Neural cell (in vitro differentiated cells): ENCODE results near the gene IRAK2. TPM values are rescaled to one million over a fixed set of nuclear protein-coding genes. Genes with fewer than 3 reads are reported as not detected.

Experiments used
- H2AFZ ChIP-seq: fragments of 200-600, 300-800 bp; sonication (generic), shearing (Covaris generic); 2 replicates; pipeline ENCODE4 v1.6.0; 2014; ENCODE audit warnings: low read depth, mild to moderate bottlenecking, antibody characterized with exemption, low read length, moderate library complexity
- H3F3A ChIP-seq: fragments of 200-600 bp; shearing (Covaris generic); 2 replicates; pipeline ENCODE4 v1.6.1; 2016; ENCODE audit warnings: mild to moderate bottlenecking, moderate library complexity, mixed read lengths, antibody characterized with exemption, low read length; ENCODE audit not compliant: insufficient read depth, poor library complexity, severe bottlenecking
- H3K27ac ChIP-seq: fragments of 200-600, 300-800 bp; sonication (generic), shearing (Covaris generic); 2 replicates; pipeline ENCODE4 v1.5.1; 2014; ENCODE audit warnings: mild to moderate bottlenecking, low read length, moderate library complexity
- H3K27me3 ChIP-seq: fragments of 300-800, 200-600 bp; sonication (generic), shearing (Covaris generic); 2 replicates; pipeline ENCODE4 v1.6.0; 2014; ENCODE audit warnings: mild to moderate bottlenecking, low read depth, low read length, moderate library complexity; ENCODE audit not compliant: insufficient read depth
- H3K36me3 ChIP-seq: fragments of 300-800, 200-600 bp; sonication (generic), shearing (Covaris generic); 2 replicates; pipeline ENCODE4 v1.5.1; 2014; ENCODE audit warnings: mild to moderate bottlenecking, antibody characterized with exemption, low read length, moderate library complexity; ENCODE audit not compliant: insufficient read depth
- H3K4me2 ChIP-seq: fragments of 300-800, 200-600 bp; sonication (generic), shearing (Covaris generic); 2 replicates; pipeline ENCODE4 v1.6.0; 2014; ENCODE audit warnings: mild to moderate bottlenecking, low read length
- H3K4me3 ChIP-seq: fragments of 300-800, 200-600 bp; sonication (generic), shearing (Covaris generic); 2 replicates; pipeline ENCODE4 v1.5.1; 2014; ENCODE audit warnings: mild to moderate bottlenecking, low read length, moderate library complexity
- H3K79me2 ChIP-seq: fragments of 200-600 bp; shearing (Covaris generic); replicated peaks from 2 replicates; pipeline ENCODE4 v1.6.0; 2014; ENCODE audit warnings: mild to moderate bottlenecking, low read length, moderate library complexity; ENCODE audit not compliant: insufficient read depth
- H3K9ac ChIP-seq: fragments of 300-800, 200-600 bp; sonication (generic), shearing (Covaris generic); 2 replicates; pipeline ENCODE4 v1.6.1; 2016; ENCODE audit warnings: mild to moderate bottlenecking, low read length, mixed read lengths
- H3K9me2 ChIP-seq: fragments of 200-600 bp; shearing (Covaris generic); 2 replicates; pipeline ENCODE4 v1.6.1; 2016; ENCODE audit warnings: mild to moderate bottlenecking, low read length, mixed read lengths; ENCODE audit not compliant: insufficient read depth
- H3K9me3 ChIP-seq: fragments of 200-600, 300-800 bp; sonication (generic), shearing (Covaris generic); 2 replicates; pipeline ENCODE4 v1.6.1; 2016; ENCODE audit warnings: mild to moderate bottlenecking, mixed run types, low read length, moderate library complexity, mixed read lengths
- H4K20me1 ChIP-seq: fragments of 200-600 bp; shearing (Covaris generic); 2 replicates; pipeline ENCODE4 v1.6.1; 2016; ENCODE audit warnings: mild to moderate bottlenecking, mixed run types; ENCODE audit not compliant: insufficient read depth
- CTCF ChIP-seq: fragments of 450-650 bp; IDR thresholded peaks from 2 replicates; pipeline ENCODE4 v1.5.1; 2014; ENCODE audit warnings: antibody characterized with exemption, mild to moderate bottlenecking, moderate library complexity; ENCODE audit not compliant: poor library complexity, severe bottlenecking
- EP300 ChIP-seq: fragments of 450-650 bp; conservative IDR thresholded peaks from 2 replicates; pipeline ENCODE4 v1.6.1; 2014; ENCODE audit warnings: antibody characterized with exemption, mild to moderate bottlenecking, moderate library complexity; ENCODE audit not compliant: poor library complexity, severe bottlenecking
- EZH2 ChIP-seq: fragments of 200-600, 300-800 bp; shearing (Covaris generic), sonication (generic); IDR thresholded peaks from 2 replicates; pipeline ENCODE4 v1.6.1; 2014; ENCODE audit warnings: antibody characterized with exemption, low read length, borderline replicate concordance, mild to moderate bottlenecking; ENCODE audit not compliant: insufficient read depth, poor library complexity, severe bottlenecking
- MXI1 ChIP-seq: fragments of 450-650 bp; conservative IDR thresholded peaks from 2 replicates; pipeline ENCODE4 v1.6.1; 2014; ENCODE audit warnings: antibody characterized with exemption, mild to moderate bottlenecking; ENCODE audit not compliant: poor library complexity, severe bottlenecking
- POLR2AphosphoS5 ChIP-seq: IDR thresholded peaks from 2 replicates; pipeline ENCODE4 v1.6.1; 2012
- RAD21 ChIP-seq: fragments of 450-650 bp; conservative IDR thresholded peaks from 2 replicates; pipeline ENCODE4 v1.6.1; 2014; ENCODE audit warnings: antibody characterized with exemption, mild to moderate bottlenecking, moderate library complexity
- REST ChIP-seq: IDR thresholded peaks from 2 replicates; pipeline ENCODE4 v1.6.1; 2012; ENCODE audit warnings: borderline replicate concordance
- SMC3 ChIP-seq: fragments of 450-650 bp; conservative IDR thresholded peaks from 2 replicates; pipeline ENCODE4 v1.6.1; 2014; ENCODE audit warnings: antibody characterized with exemption, mild to moderate bottlenecking, moderate library complexity; ENCODE audit not compliant: poor library complexity
- TAF1 ChIP-seq: IDR thresholded peaks from 2 replicates; pipeline ENCODE4 v1.6.1; 2012; ENCODE audit warnings: low read depth
- polyA plus RNA-seq: library from polyadenylated mRNA; depleted of rRNA; stranded (reverse); fragments of >200 nt; gene quantifications from 2 replicates; pipeline ENCODE4 v1.2.3, GENCODE V29; 2014

The IRAK2 gene
- polyA plus RNA-seq, 1 donor from 2014 or later: 0.84 TPM

- no peak for TF ChIP-seq CTCF
- no peak for TF ChIP-seq SMC3
Observed at GRCh38 chr3:10215578-10216368, 51.1 kb downstream of the IRAK2 start (continued).

- Histone ChIP-seq H3K9me2 (no peaks in the 10 kb centered on the region), H3K9ac (no peak overlapping the region), H3K79me2 (no peaks in the 10 kb centered on the region), H3K9me3 (no peaks in the 10 kb centered on the region), H3K36me3 (no peaks in the 10 kb centered on the region), H2AFZ (no peak overlapping the region), H3F3A (no peaks in the 10 kb centered on the region), H4K20me1 (no peaks in the 10 kb centered on the region), H3K27me3 (no peaks in the 10 kb centered on the region), H3K4me2 (no peak overlapping the region), H3K27ac (no peak overlapping the region), H3K4me3 (no peak overlapping the region)
- TF ChIP-seq RAD21 (no peak), SMC3 (no peak), TAF1 (no peak), EP300 (no peak), CTCF (no peak), POLR2AphosphoS5 (no peak), MXI1 (no peak)
Observed at GRCh38 chr3:10217359-10217758, 52.6 kb downstream of the IRAK2 start.

GRCh38 chr3:10219737-10220136, 55.0 kb downstream of the IRAK2 start:
- no peak overlapping the region for H3K9ac ChIP-seq
- H4K20me1 ChIP-seq: no peaks in the 10 kb centered on the region
- H3F3A ChIP-seq: no peaks in the 10 kb centered on the region
- no peak overlapping the region for H3K4me2 ChIP-seq
- H3K27me3 ChIP-seq: no peaks in the 10 kb centered on the region
- no peaks in the 10 kb centered on the region for H3K9me2 ChIP-seq
- TF ChIP-seq REST (no peak), TAF1 (no peak), EZH2 (no peak), POLR2AphosphoS5 (no peak), RAD21 (no peak), SMC3 (no peak), CTCF (no peak), EP300 (no peak), MXI1 (no peak)
- no peak overlapping the region for H2AFZ ChIP-seq
- H3K79me2 ChIP-seq: no peaks in the 10 kb centered on the region
- H3K27ac ChIP-seq: no peak overlapping the region
- H3K36me3 ChIP-seq: no peaks in the 10 kb centered on the region
- H3K4me3 ChIP-seq: no peak overlapping the region
- H3K9me3 ChIP-seq: no peaks in the 10 kb centered on the region
